GM20000 (cell line): Measurements from ENCODE around the gene LDLRAD2.

ENCODE experiments used
- DNase-seq: peaks from one replicate; pipeline ENCODE4 v3.0.0; 2012; ENCODE audit warnings: low spot score
- TF ChIP-seq, protein P1 (sequence below): IDR thresholded peaks from 2 replicates; pipeline ENCODE4 v1.5.1; 2012; ENCODE audit warnings: mild to moderate bottlenecking, control low read depth; ENCODE audit errors: extremely low read depth, missing control alignments

Gene LDLRAD2

DNA sequence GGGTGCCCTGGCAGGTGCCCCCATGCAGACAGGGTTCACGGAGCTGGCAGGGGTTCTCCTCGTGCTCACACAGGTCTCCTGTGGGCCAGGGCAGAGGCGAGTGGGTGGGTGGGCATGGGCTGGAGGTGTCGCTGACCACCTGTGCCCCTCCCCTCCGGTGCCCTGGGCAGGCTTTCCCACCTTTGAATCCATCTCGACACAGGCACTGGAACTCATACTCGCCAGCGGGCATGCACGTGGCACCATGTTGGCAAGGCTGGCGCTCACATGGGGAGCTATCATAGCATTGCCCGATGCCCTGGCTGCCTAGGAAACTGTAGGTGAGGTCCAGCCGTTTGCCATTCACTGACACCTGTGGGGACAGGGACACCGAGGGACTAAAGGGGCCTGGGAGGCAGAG, 16.0 kb downstream of the LDLRAD2 start:
- TF ChIP-seq, protein P1, sequence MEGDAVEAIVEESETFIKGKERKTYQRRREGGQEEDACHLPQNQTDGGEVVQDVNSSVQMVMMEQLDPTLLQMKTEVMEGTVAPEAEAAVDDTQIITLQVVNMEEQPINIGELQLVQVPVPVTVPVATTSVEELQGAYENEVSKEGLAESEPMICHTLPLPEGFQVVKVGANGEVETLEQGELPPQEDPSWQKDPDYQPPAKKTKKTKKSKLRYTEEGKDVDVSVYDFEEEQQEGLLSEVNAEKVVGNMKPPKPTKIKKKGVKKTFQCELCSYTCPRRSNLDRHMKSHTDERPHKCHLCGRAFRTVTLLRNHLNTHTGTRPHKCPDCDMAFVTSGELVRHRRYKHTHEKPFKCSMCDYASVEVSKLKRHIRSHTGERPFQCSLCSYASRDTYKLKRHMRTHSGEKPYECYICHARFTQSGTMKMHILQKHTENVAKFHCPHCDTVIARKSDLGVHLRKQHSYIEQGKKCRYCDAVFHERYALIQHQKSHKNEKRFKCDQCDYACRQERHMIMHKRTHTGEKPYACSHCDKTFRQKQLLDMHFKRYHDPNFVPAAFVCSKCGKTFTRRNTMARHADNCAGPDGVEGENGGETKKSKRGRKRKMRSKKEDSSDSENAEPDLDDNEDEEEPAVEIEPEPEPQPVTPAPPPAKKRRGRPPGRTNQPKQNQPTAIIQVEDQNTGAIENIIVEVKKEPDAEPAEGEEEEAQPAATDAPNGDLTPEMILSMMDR = no peak

DNA sequence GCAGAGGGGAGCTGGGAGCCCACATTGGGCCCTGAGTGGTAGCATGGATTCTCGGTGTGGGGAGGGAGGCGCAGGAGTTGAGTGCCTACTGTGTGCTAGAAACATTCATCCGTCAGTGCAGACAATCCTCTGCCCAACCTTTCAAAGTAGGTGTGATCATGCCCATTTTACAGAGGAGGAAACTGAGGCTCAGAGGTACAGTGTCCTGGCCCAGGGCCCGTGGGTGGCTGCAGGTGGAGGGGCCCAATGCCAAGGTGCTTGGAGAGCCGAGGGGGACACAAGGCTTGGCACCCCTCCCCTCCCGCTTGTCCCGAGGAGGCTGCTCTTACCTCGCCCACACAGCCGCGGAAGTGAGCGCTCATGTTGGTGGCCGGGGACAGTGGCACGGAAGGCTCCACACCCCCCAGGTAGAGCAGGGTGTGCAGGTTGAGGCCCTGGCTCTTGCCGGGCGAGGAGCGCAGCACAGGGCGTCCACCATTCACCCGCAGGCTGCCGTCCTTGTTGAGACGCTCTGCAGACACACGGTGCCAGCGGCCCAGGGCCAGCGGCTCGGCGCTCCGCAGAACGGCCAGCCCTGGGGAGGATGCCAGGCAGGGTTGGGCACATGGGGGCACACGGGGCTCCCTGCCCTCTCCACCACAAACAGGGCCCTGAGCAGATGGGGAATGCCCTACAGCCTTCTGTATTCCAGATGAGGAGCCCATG, 16.6 kb downstream of the LDLRAD2 start:
- no peak for DNase-seq
- TF ChIP-seq, protein P1 = no peak

More for the DNA sequence above, 16.0 kb downstream of the LDLRAD2 start:
- DNase-seq = no peak

DNA sequence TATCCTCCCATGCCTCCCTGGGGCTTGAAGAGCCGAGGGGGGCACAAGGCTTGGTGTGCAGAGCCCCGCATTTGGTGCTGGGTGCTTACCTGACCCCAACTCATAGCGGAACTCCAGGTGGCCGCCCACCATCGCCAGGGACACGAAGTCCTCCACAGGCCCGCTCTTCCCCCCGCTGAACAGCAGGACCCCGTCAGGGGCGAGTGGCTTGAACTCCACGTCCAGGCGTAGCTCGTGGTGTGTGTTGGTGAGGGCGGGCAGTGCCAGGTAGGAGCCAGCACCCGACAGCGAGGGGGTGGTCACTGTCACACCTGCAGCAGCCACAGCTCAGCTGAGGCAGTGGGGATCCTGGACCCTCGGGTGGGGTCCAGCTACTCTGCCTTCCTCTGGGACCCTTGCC, 17.2 kb downstream of the LDLRAD2 start:
- no peak for DNase-seq
- TF ChIP-seq, protein P1 = no peak

DNA sequence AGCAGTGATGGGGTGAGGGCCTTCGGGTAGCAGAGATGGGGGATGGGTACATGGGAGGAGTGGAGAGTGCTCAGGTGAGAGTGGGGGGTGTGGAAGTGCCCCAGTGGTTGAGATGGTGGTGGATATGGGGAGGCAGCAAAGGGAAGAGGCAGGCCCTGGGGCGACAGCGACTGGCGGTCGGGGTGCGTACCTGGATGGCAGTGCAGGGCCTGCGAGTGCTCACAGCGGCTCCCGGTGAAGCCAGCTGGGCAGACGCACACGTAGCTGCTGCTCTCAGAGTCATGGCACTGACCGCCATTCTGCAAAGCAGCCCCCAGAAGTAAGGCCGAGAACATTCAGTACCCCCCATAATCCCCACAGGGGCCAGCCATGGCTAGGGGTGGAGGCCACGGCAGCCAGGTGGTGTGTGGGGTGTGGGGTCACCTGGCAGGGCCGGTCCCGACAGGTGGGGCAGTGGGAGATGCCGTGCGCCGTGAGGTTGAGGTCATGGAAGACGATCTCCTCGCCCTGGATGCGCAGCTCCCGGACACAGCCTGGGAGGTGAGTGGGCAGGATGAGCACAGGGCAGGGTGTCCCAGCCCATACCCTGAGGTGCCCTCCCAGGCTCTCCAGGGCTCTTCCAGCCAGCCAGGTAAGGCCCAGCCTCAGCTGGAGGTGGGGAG, 18.9 kb downstream of the LDLRAD2 start:
- DNase-seq = no peak
- TF ChIP-seq, protein P1 = no peak

DNA sequence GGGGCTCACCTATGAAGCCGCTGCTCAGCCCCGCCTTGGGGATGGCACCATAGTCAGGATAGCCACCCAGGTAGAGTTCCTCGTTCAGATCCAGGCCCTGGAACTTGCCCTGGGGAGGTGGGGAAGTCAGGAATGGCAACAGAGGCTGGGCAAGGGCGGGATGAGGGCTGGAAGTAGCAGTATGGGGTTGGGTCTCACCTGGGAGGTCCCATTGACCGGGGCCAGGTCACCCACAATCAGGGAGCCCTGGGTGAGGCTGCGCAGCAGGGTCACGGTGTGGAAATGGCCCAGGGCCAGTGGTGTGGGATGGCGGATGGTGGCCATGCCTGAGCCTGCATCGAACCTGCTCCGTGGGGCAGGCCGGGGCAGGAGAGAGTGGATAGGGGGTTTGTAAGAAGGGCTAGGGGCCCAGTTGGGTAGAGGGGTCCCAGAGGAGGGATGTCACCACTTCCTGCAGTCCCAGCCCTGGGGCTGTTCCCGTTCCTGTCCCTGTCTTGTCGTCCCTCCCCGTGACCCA, 19.4 kb downstream of the LDLRAD2 start:
- DNase-seq = no peak
- TF ChIP-seq, protein P1 = no peak

DNA sequence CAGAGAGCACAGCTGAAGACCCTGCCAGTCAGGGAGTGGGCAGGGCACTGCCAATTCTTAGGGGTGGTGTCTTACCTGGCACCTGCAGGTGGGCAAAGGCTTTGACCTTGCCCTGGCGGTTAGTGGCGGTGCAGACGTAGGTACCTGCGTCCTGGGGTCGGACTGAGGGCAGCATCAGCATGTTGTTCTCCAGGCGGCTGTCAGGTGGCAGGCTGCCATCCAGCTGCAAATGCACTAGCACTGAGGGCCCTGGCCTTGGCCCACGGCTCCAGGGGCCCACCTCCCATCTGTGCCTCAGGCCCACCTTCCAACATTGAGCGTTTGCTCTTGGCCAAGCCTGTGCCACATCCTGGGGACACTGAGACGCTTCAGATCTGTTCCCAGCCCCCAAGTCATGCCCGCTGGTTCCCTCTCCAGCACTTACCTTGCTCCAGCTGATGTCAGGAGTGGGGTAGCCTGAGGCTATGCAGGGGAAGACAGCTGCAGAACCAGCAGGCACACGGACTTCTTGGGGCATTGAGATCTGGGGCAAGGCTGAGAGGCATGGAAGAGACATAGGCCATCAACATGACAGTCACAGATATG, 21.4 kb downstream of the LDLRAD2 start:
- TF ChIP-seq, protein P1 = no peak
- DNase-seq = no peak

DNA sequence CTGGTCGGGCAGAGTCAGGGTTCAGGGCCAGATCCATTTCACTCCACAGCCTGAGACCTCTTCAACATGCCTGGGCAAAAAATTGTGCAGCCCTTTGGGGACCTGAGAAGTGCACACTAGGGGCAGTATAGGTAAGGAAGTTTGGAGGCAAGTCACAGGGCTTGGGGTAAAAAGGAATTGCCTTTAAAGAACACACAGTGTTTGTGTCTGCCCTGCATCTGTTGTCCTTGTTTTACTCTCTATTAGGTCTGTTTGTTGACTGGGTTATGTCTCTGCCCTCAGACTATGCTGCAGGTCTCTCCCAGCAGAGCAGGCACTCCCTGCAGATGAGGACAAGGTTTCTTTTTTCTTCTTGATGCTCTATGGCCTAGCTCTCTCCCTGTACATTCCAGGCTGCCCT, 22.0 kb downstream of the LDLRAD2 start:
- DNase-seq = no peak
- TF ChIP-seq, protein P1 = no peak
